ENCODE data around the gene NFKB2.

NFKB2 gene

DNA sequence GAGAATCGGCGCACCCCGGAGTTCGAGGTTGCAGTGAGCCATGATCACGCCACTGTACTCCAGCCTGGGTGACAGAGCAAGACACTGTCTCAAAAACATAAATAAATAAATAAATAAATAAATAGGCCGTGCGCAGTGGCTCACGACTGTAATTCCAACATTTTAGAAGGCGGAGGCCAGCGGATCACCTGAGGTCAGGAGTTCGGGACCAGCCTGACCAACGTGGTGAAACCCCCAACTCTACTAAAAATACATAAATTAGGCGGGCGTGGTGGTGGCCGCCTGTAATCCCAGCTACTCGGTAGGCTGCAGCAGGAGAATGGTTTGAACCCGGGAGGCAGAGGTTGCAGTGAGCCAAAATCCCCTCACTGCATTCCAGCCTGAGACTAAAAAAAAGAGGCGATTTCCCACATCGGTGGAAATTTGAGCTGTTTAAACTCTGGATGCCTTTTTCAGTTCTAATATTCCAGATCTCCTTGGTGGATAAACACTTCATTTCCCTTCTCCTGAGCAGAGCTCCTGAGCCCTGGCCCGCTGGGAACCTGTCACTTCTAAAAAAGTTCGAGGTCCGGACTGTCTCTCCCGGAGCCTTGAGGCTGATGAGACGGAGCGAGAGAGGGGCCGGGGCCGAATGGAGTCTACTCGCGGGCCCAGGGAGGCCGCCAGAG, 2.0 kb upstream of the NFKB2 start:
- Histone ChIP-seq H4K20me1 (ENCODE audit: low read depth, low read length) (no peaks in the 10 kb centered on the region), H3K4me3 (ENCODE audit: insufficient read depth, low read length, poor library complexity, severe bottlenecking) (peak overlapping the region; percentile 97), H3K27me3 (ENCODE audit: low read length) (no peaks in the 10 kb centered on the region), H3K4me2 (ENCODE audit: low read depth, low read length, poor library complexity, severe bottlenecking) (peak overlapping the region; percentile 78), H3F3A (ENCODE audit: insufficient read depth) (peaks cover 18% of the 10 kb centered on the region; the same call in 1 of the 2 replicates), H2AFZ (ENCODE audit: low read depth, low read length, severe bottlenecking) (peak overlapping the region; percentile 38), H3K9me2 (replicated peaks; ENCODE audit: insufficient read depth, low read length) (no peaks in the 10 kb centered on the region), H3K27ac (ENCODE audit: low read depth, low read length) (peak overlapping the region; percentile 96), H3K36me3 (ENCODE audit: low read length) (no peaks in the 10 kb centered on the region), H3K9ac (ENCODE audit: low read length) (peak overlapping the region; percentile 91), H3K79me2 (ENCODE audit: insufficient read depth, low read length) (peaks cover 8% of the 10 kb centered on the region; the same call in 1 of the 2 replicates), H3K9me3 (ENCODE audit: insufficient read depth, low read length) (no peaks in the 10 kb centered on the region)
- TF ChIP-seq CTCF (IDR thresholded peaks at IDR 0.05; ENCODE audit: insufficient read depth, low read length, poor library complexity, severe bottlenecking) (peak; percentile 94), EZH2phosphoT487 (conservative IDR thresholded peaks at IDR 0.05; ENCODE audit: low read length) (no peak)

DNA sequence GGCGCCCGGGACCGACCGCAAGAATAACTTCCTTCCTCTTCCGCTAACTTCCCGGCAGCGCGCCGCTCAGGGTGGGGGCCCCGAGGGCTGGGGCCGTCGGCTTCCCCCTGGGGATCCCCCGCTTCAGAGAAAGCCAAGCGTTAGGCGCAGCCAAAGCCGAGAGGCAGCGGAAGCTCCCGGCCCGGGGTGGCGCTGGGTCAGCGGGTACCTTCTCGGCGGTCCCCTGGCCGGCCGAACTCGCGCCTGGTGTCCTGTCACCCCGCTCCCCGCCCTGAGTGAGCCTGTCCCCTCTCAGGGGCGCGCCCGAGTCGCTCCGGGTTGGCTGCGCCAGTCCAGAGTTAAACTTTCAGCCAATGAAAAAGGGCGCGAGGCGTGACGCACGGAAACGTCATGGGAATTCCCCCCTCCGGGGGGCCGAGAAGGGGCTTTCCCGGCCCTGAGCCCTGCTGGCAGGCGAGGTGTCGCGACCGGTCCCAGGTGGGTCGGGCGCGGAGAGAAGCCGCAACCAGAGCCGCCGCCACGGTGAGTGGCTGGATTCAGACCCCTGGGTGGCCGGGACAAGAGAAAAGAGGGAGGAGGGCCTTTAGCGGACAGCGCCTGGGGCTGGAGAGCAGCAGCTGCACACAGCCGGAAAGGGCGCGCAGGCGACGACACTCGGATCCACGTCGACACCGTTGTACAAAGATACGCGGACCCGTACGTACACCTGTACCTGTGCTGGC, 1.3 kb upstream of the NFKB2 start:
- no peaks in the 10 kb centered on the region for H3K9me3 ChIP-seq (ENCODE audit: insufficient read depth, low read length)
- no peaks in the 10 kb centered on the region for H3K9me2 ChIP-seq (replicated peaks; ENCODE audit: insufficient read depth, low read length)
- peaks cover 18% of the 10 kb centered on the region; the same call in 1 of the 2 replicates for H3F3A ChIP-seq (ENCODE audit: insufficient read depth)
- peaks cover 8% of the 10 kb centered on the region; the same call in 1 of the 2 replicates for H3K79me2 ChIP-seq (ENCODE audit: insufficient read depth, low read length)
- H3K9ac ChIP-seq (ENCODE audit: low read length), result peak overlapping the region; percentile 91
- H3K36me3 ChIP-seq (ENCODE audit: low read length), result no peaks in the 10 kb centered on the region
- no peaks in the 10 kb centered on the region for H3K27me3 ChIP-seq (ENCODE audit: low read length)
- peak overlapping the region; percentile 38 for H2AFZ ChIP-seq (ENCODE audit: low read depth, low read length, severe bottlenecking)
- H3K4me2 ChIP-seq (ENCODE audit: low read depth, low read length, poor library complexity, severe bottlenecking), result peak overlapping the region; percentile 78
- no peak for TF ChIP-seq CTCF (IDR thresholded peaks at IDR 0.05; ENCODE audit: insufficient read depth, low read length, poor library complexity, severe bottlenecking)
- no peak for TF ChIP-seq EZH2phosphoT487 (conservative IDR thresholded peaks at IDR 0.05; ENCODE audit: low read length)
- H3K4me3 ChIP-seq (ENCODE audit: insufficient read depth, low read length, poor library complexity, severe bottlenecking), result peak overlapping the region; percentile 97
- peak overlapping the region; percentile 96 for H3K27ac ChIP-seq (ENCODE audit: low read depth, low read length)
- H4K20me1 ChIP-seq (ENCODE audit: low read depth, low read length), result no peaks in the 10 kb centered on the region

- peak overlapping the region; percentile 23 for H2AFZ ChIP-seq (ENCODE audit: low read depth, low read length, severe bottlenecking)
- H3K9ac ChIP-seq (ENCODE audit: low read length), result peak overlapping the region; percentile 91
These were observed 605 bp upstream of the NFKB2 start for GRCh38 chr10:102394801-102395399.

More at GRCh38 chr10:102394801-102395399, 605 bp upstream of the NFKB2 start:
- Histone ChIP-seq H3K9me3 (ENCODE audit: insufficient read depth, low read length) (no peaks in the 10 kb centered on the region), H3K27me3 (ENCODE audit: low read length) (no peaks in the 10 kb centered on the region), H4K20me1 (ENCODE audit: low read depth, low read length) (no peaks in the 10 kb centered on the region), H3K79me2 (ENCODE audit: insufficient read depth, low read length) (peaks cover 8% of the 10 kb centered on the region; the same call in 1 of the 2 replicates), H3K4me3 (ENCODE audit: insufficient read depth, low read length, poor library complexity, severe bottlenecking) (peak overlapping the region; percentile 97), H3K4me2 (ENCODE audit: low read depth, low read length, poor library complexity, severe bottlenecking) (peak overlapping the region; percentile 78), H3K27ac (ENCODE audit: low read depth, low read length) (peak overlapping the region; percentile 96), H3K36me3 (ENCODE audit: low read length) (no peaks in the 10 kb centered on the region), H3K9me2 (replicated peaks; ENCODE audit: insufficient read depth, low read length) (no peaks in the 10 kb centered on the region), H3F3A (ENCODE audit: insufficient read depth) (peaks cover 18% of the 10 kb centered on the region; the same call in 1 of the 2 replicates)
- TF ChIP-seq CTCF (IDR thresholded peaks at IDR 0.05; ENCODE audit: insufficient read depth, low read length, poor library complexity, severe bottlenecking) (no peak), EZH2phosphoT487 (conservative IDR thresholded peaks at IDR 0.05; ENCODE audit: low read length) (no peak)
